Esophagus (tissue), 2 donors: ENCODE measurements around the gene KIRREL1. TPM values are rescaled to one million over a fixed set of nuclear protein-coding genes. Genes with fewer than 3 reads are reported as not detected.
A peak's percentile ranks its signal among the peaks of the same experiment; 100 is the strongest.

Experiments used
- H3K27ac ChIP-seq, 2 donors: one replicate each; pipeline ENCODE4 v1.5.1; 2013; ENCODE audit warnings: low read depth in 2 of 2, mild to moderate bottlenecking in 2 of 2, inconsistent platforms in 1 of 2, low read length in 1 of 2, moderate library complexity in 1 of 2
- H3K27me3 ChIP-seq, 2 donors: one replicate each; pipeline ENCODE4 v1.6.1; 2013; ENCODE audit warnings: low read length in 2 of 2, control low read depth in 1 of 2, mild to moderate bottlenecking in 1 of 2; ENCODE audit not compliant: insufficient read depth in 2 of 2, control insufficient read depth in 1 of 2
- H3K36me3 ChIP-seq, 2 donors: one replicate each; pipeline ENCODE4 v1.6.1; 2013; ENCODE audit warnings: low read length in 1 of 2; ENCODE audit not compliant: control insufficient read depth in 2 of 2, insufficient read depth in 2 of 2
- H3K4me1 ChIP-seq, 2 donors: one replicate each; pipeline ENCODE4 v1.6.1; 2013; ENCODE audit warnings: low read length in 1 of 2; ENCODE audit not compliant: control insufficient read depth in 2 of 2, insufficient read depth in 2 of 2
- H3K4me3 ChIP-seq, 2 donors: one replicate each; pipeline ENCODE4 v1.5.1; 2013; ENCODE audit warnings: low read length in 2 of 2, mild to moderate bottlenecking in 2 of 2, low read depth in 1 of 2, moderate library complexity in 1 of 2
- H3K9me3 ChIP-seq, 2 donors: one replicate each; pipeline ENCODE4 v1.6.1; 2013; ENCODE audit warnings: mild to moderate bottlenecking in 2 of 2, low read depth in 1 of 2, low read length in 1 of 2, moderate library complexity in 1 of 2; ENCODE audit not compliant: control insufficient read depth in 2 of 2, insufficient read depth in 1 of 2
- WGBS, 2 donors: extraction: QIAGEN DNeasy Blood & Tissue Kit; methylation state at CpG; one replicate each; pipeline ENCODE4 v1.1.7; 2013; 5-methylcytosine and 5-hydroxymethylcytosine counted together
- polyA plus RNA-seq, 2 donors: library from polyadenylated mRNA; stranded (reverse); fragments of 200-250 nt; gene quantifications; one replicate each; pipeline ENCODE4 v1.2.3, GENCODE V29; 2013
- donor health status: healthy with polysubstance abuse.
- donor health status: Bipolar disorder and iron deficiency.

The KIRREL1 gene
- polyA plus RNA-seq, 2 donors, result 2.9 to 3.7 TPM

- no peaks in the 10 kb centered on the region for H3K9me3 ChIP-seq
- H3K27me3 ChIP-seq, result no peaks in the 10 kb centered on the region
- 66 to 67% methylated on average over 6 of the region's 6 CpGs for whole genome bisulfite sequencing, 2 donors
- H3K4me1 ChIP-seq, result peaks cover 0 to 2% of the 10 kb centered on the region in 2 donors
- peak overlapping the region in 1 of 2 donors; percentile 34 for H3K27ac ChIP-seq
- no peak overlapping the region for H3K4me3 ChIP-seq
- no peaks in the 10 kb centered on the region for H3K36me3 ChIP-seq
Measured at GRCh38 chr1:158025576-158026230, 32.3 kb downstream of the KIRREL1 start.

- WGBS, 2 donors, result 74 to 93% methylated on average over 1 of the region's 1 CpG
- no peak overlapping the region for H3K27ac ChIP-seq
Measured at GRCh38 chr1:158026651-158027050, 33.2 kb downstream of the KIRREL1 start.

GRCh38 chr1:158027508-158027907 lies 34.1 kb downstream of the KIRREL1 start:
- H3K27ac ChIP-seq, result no peak overlapping the region
- no peaks in the 10 kb centered on the region for H3K36me3 ChIP-seq
- H3K27me3 ChIP-seq, result no peaks in the 10 kb centered on the region
- no peak overlapping the region for H3K4me3 ChIP-seq
- H3K9me3 ChIP-seq, result no peaks in the 10 kb centered on the region
- peaks cover 0 to 2% of the 10 kb centered on the region in 2 donors for H3K4me1 ChIP-seq
- WGBS, 2 donors, result 89 to 93% methylated on average over 2 of the region's 2 CpGs

More at GRCh38 chr1:158026651-158027050, 33.2 kb downstream of the KIRREL1 start:
- no peaks in the 10 kb centered on the region for H3K36me3 ChIP-seq
- no peaks in the 10 kb centered on the region for H3K27me3 ChIP-seq
- H3K4me1 ChIP-seq, result peaks cover 0 to 2% of the 10 kb centered on the region in 2 donors
- H3K9me3 ChIP-seq, result no peaks in the 10 kb centered on the region
- H3K4me3 ChIP-seq, result no peak overlapping the region

- Histone ChIP-seq H3K4me1 (no peaks in the 10 kb centered on the region), H3K9me3 (no peaks in the 10 kb centered on the region), H3K36me3 (no peaks in the 10 kb centered on the region), H3K27ac (no peak overlapping the region), H3K27me3 (no peaks in the 10 kb centered on the region), H3K4me3 (no peak overlapping the region)
- 31 to 34% methylated on average over 4 of the region's 4 CpGs for WGBS, 2 donors
Measured at GRCh38 chr1:158028969-158029368, 35.5 kb downstream of the KIRREL1 start.

- Histone ChIP-seq H3K4me3 (no peak overlapping the region), H3K4me1 (peaks cover 5% of the 10 kb centered on the region in 2 donors), H3K27me3 (no peaks in the 10 kb centered on the region), H3K27ac (no peak overlapping the region), H3K9me3 (no peaks in the 10 kb centered on the region), H3K36me3 (no peaks in the 10 kb centered on the region)
- WGBS, 2 donors, result 65 to 80% methylated on average over 3 of the region's 3 CpGs
Measured at GRCh38 chr1:158035014-158035413, 41.6 kb downstream of the KIRREL1 start.

- WGBS, 2 donors, result 52 to 54% methylated on average over 8 of the region's 8 CpGs
- Histone ChIP-seq H3K27ac (no peak overlapping the region), H3K27me3 (no peaks in the 10 kb centered on the region), H3K36me3 (no peaks in the 10 kb centered on the region), H3K4me3 (no peak overlapping the region), H3K9me3 (no peaks in the 10 kb centered on the region), H3K4me1 (peaks cover 5% of the 10 kb centered on the region in 2 donors)
Measured at GRCh38 chr1:158035976-158036583, 42.6 kb downstream of the KIRREL1 start.

GRCh38 chr1:158037008-158037865 lies 43.8 kb downstream of the KIRREL1 start:
- peak overlapping the region in 1 of 2 donors; percentile 13 for H3K27ac ChIP-seq
- H3K4me1 ChIP-seq, result peaks cover 5% of the 10 kb centered on the region in 2 donors
- 77 to 83% methylated on average over 17 of the region's 17 CpGs for WGBS, 2 donors
- no peak overlapping the region for H3K4me3 ChIP-seq
- H3K36me3 ChIP-seq, result no peaks in the 10 kb centered on the region
- no peaks in the 10 kb centered on the region for H3K9me3 ChIP-seq
- no peaks in the 10 kb centered on the region for H3K27me3 ChIP-seq

- Histone ChIP-seq H3K4me1 (peaks cover 5% of the 10 kb centered on the region in 2 donors), H3K27me3 (no peaks in the 10 kb centered on the region), H3K4me3 (no peak overlapping the region), H3K9me3 (no peaks in the 10 kb centered on the region), H3K27ac (peak overlapping the region in 1 of 2 donors; percentile 13), H3K36me3 (no peaks in the 10 kb centered on the region)
- WGBS, 2 donors, result 23 to 41% methylated on average over 9 of the region's 9 CpGs
Measured at GRCh38 chr1:158037866-158038359, 44.5 kb downstream of the KIRREL1 start.

- Histone ChIP-seq H3K27me3 (no peaks in the 10 kb centered on the region), H3K9me3 (no peaks in the 10 kb centered on the region), H3K36me3 (no peaks in the 10 kb centered on the region), H3K27ac (no peak overlapping the region), H3K4me3 (no peak overlapping the region), H3K4me1 (peaks cover 5% of the 10 kb centered on the region in 2 donors)
- 80 to 84% methylated on average over 8 of the region's 8 CpGs for WGBS, 2 donors
Measured at GRCh38 chr1:158038793-158039192, 45.3 kb downstream of the KIRREL1 start.
